Astrocyte of the hippocampus (primary cell): ENCODE data around the gene FBRS.
"Not testable (repeated sequence)": the region's sequence is repeated elsewhere in the genome, so short reads cannot be mapped to it uniquely, and the experiment has no call there.

Experiments used
- DNase-seq: peaks from one replicate; pipeline ENCODE4 v3.0.0; 2011; ENCODE audit warnings: low read depth, low spot score

FBRS gene

DNA sequence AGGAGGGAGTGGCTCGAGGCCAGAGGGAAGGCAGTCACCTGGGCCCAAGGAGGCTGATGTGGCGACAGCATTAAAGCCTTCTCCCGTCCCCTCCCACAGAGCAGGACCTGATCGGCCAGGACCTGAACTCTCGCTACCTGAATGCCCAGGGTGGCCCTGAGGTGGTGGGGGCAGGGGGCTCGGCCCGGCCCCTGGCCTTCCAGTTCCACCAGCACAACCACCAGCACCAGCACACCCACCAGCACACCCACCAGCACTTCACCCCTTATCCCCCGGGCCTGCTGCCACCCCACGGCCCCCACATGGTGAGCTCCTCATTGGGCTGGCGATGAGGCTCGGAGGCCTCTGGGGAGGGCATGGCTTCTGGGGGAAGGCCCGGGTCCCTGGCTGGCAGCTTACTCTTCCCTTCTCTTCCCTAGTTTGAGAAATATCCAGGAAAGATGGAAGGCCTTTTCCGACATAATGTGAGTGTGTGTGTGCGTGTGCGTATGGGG lies 6.4 kb downstream of the FBRS start:
- DNase-seq: no peak

GRCh38 chr16:30665155-30665829 lies 7.1 kb downstream of the FBRS start:
- DNase-seq: no peak

- DNase-seq: no peak
These were observed 7.6 kb downstream of the FBRS start for GRCh38 chr16:30665830-30666190.

DNA sequence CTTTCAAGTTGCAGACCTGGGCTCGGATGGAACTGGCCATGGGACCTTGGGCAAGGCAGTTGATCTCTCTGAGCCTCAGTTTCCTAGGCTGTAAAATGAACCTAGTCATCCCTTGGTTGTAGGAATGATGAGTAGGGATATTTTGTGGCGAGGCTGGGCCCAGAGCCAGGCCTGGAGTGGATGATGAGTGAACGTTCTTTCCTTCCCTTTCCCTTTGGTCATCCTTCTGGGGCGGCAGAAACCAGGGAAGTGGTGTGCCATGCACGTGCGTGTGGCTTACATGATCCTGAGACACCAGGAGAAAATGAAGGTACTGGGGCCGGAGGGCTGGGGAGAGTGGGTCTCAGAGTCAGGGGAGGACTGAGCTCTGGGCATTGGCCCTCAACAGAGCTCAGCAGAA lies 8.4 kb downstream of the FBRS start:
- peak; percentile 39 for DNase-seq

- DNase-seq: no peak
These were observed 9.2 kb downstream of the FBRS start for GRCh38 chr16:30667361-30667905.

- DNase-seq: no peak
These were observed 10.2 kb downstream of the FBRS start for GRCh38 chr16:30668393-30668792.

- DNase-seq: no peak
These were observed 11.0 kb downstream of the FBRS start for GRCh38 chr16:30669026-30669902.

- DNase-seq: no peak
These were observed 11.9 kb downstream of the FBRS start for GRCh38 chr16:30669903-30670824.

DNA sequence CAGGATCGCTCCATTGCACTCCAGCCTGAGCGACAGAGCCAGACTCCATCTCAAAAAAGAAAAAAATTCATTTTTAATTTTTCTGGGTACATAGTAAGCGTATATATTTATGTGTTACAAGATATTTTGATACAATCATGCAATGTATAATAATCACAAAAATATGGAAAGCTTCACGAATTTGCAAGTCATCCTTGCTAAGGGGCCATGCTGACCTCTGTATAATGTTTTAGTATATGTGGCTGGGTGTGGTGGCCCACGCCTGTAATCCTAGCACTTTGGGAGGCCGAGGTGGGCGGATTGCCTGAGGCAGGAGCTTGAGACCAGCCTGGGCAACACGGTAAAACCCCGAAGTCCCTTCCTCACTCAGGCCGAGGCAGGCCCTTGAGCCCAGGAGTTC lies 16.9 kb downstream of the FBRS start:
- DNase-seq: no peak

GRCh38 chr16:30677931-30678585 lies 19.8 kb downstream of the FBRS start:
- no peak for DNase-seq

DNA sequence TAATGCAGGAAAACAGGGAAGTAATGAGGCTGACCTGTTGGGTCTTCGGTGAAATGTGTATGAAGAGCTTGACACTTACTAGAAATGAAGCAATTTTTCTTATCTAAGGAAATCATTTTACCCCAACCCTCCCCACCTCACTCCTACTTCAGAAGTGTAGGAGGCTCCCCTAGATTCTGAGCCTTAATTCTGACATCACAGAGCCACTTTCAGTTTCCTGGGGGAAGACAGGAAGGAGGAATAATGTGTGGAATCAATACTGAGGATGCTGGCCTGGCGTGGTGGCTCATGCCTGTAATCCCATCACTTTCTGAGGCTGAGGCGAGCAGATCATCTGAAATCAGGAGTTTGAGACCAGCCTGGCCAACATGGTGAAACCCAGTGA lies 20.3 kb downstream of the FBRS start:
- no peak for DNase-seq

DNA sequence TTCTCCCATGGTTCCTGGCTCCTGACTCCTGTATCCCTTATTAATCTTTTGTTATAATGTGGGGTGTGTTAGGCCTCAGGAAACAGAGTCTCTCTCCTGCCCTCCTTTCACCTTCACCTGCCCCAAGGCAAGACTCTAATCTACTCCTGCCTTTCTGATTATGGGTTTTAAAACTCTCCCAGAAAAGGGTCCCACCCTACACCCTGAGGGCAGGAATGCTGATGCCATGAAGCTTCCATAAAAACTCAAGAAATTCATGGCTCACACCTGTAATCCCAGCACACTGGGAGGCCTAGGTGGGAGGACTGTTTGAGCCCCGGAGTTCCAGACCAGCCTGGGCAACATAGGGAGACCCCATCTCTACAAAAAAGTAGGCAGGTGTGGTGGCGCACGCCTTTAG lies 22.1 kb downstream of the FBRS start:
- no peak for DNase-seq

GRCh38 chr16:30688701-30689100 lies 30.5 kb downstream of the FBRS start:
- no peak for DNase-seq

DNA sequence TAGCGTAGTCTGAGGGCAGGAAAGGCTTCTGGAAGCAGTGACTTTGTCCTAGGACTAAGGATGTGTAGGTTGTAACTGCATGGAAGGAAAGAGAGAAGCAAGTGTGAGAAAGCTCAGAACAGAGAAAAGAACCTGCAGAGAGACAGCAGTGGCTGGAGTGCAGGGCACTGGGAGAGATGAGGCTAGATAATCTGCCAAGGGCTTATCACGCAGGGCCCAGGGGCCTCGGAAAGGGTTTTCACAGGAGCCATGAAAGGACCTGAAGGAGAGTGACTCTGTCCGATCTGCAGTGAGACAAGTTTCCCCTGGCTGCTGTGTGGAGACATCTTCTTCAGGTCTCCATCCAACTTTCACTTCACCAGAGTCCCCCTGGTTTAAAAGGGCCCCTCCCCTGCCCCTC lies 33.7 kb downstream of the FBRS start:
- DNase-seq: no peak

DNA sequence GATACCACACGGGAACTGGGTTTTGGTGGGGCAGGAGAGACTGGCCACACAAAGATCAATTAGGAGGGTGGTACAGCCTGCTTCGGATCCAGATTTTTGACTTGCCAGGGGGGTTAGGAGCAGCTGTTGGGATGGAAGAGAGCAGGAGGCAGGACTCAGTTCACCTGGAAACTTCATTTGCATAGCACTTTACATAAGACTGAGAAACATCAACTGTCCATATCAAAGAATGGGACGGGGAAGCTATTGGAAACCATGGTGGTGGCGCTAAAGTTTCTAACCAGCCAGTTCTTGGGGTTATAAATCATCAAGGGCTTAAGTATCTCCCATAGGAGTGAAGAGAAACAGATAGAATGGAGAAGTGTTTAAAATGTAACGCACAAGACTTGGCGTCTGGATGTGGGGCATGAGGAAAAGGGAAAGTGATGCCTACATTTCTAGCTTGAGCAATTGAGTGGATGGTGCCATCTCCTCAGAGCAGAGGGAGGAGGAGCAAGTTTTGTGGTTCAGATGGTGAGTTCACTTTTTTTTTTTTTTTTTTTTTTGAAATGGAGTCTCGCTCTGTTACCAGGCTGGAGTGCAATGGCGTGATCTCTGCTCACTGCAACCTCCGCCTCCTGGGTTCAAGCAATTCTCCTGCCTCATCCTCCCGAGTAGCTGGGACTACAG lies 34.3 kb downstream of the FBRS start:
- no peak for DNase-seq

- DNase-seq: no peak
These were observed 36.9 kb downstream of the FBRS start for GRCh38 chr16:30694926-30695693.

GRCh38 chr16:30696646-30697045 lies 38.4 kb downstream of the FBRS start:
- not testable (repeated sequence) for DNase-seq

DNA sequence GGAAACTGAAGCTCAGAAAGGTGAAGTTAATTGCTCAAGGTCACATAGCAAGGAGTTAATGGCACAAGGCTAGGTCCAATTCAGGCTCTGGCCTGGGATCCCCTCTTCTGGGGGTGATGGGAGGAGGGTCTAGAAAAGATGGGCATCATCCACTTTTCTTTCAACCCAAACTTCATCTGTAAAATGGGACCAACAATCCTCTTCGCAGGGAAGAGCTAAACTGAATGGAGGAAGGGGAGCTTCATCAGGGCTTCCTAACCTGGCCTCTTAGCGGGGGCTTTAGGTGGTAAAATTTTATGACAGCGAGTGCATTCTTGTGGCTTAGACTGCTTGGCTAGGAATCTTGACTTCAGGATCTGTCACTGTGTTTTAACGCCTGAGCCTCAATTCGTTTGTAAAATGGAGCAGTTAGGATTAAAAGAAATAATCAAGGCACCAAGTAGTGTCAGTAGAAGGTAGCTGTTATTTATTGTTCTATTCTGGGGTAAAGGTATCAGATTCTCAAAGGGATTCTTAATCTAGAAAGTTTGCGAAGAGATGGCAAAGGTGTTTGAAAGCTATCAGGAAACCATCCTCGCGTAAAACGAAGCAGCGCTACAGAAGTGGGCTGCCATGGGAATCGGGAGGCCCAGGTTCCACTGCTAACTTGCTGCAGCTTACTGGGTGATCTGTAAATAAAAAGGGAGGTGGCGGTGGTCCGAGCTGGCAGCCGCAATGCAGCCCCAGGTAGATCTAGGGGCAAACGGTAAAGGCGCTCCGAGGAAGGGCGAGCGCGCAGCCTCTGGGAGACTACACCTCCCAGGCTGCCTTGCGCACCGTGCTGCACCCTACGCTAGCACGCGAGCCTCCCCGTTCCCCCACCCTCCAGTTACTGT lies 39.3 kb downstream of the FBRS start:
- no peak for DNase-seq
